B cell (primary cell): Measurements from ENCODE around the gene HSPH1.

Source experiments
- CTCF ChIP-seq: fragments of 200-600 bp; IDR thresholded peaks from one replicate; pipeline ENCODE4 v1.8.0; 2022; ENCODE audit warnings: antibody characterized with exemption, mild to moderate bottlenecking
- EZH2 ChIP-seq: IDR thresholded peaks from 2 replicates; pipeline ENCODE4 v1.6.1; 2012; ENCODE audit warnings: borderline replicate concordance, low read depth, mild to moderate bottlenecking, moderate library complexity, low read length; ENCODE audit not compliant: insufficient read depth, poor library complexity, severe bottlenecking

- TF ChIP-seq CTCF, result no peak
- no peak for TF ChIP-seq EZH2
These were observed 37.8 kb upstream of the HSPH1 start for GRCh38 chr13:31199527-31199848.
